ENCODE results near the gene TCERG1L. TPM values are rescaled to one million over a fixed set of nuclear protein-coding genes. Genes with fewer than 3 reads are reported as not detected.

The TCERG1L gene
- total RNA-seq, 4 donors from 2014 or later: 0.41 TPM; not detected in 3

DNA sequence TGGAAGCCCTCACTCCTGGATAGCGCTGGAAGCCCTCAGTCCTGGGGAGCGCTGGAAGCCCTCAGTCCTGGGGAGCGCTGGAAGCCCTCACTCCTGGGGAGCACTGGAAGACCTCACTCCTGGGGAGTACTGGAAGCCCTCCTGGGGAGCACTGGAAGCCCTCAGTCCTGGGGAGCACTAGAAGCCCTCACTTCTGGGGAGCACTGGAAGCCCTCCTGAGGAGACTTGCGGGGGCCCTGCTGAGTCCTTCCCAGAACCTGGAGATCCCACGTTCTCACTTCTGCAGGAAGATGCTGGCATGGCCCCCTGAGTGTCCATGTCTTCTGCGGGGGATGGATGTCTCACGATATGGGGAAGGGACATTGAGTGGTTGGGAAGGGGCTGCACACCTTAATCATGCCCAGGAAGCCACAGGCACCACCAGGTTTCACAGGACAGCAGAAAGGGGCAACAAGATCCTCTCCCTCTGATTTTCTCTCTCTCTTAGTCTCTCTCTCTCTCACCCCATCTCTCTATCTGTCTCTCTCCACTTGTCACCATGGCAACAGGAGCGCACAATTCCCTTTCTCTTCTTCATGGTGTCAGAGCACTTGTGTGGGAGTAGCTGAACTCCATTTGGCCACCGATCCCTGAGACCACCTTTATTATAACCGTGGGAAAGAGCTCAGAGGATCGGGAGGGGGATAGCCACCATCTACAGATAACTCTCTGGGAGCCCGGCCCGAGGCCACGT is 267.0 kb downstream of the TCERG1L start:
- H3K36me3 ChIP-seq: no peaks in the 10 kb centered on the region
- no peaks in the 10 kb centered on the region for H3K9me3 ChIP-seq
- TF ChIP-seq POLR2A (IDR thresholded peaks at IDR 0.05) (no peak), CTCF (IDR thresholded peaks at IDR 0.05) (no peak)
- no peak overlapping the region for H3K27ac ChIP-seq
- H3K4me3 ChIP-seq: no peak overlapping the region
- H3K4me1 ChIP-seq: no peaks in the 10 kb centered on the region
- H3K27me3 ChIP-seq: no peaks in the 10 kb centered on the region
- no peak for DNase-seq
- intact Hi-C loops (cut with DNase I; ENCODE audit: low total_unique reads): no loop called here

GRCh38 chr10:131043039-131043691 is 268.4 kb downstream of the TCERG1L start:
- no peak for DNase-seq
- H3K9me3 ChIP-seq: no peaks in the 10 kb centered on the region
- H3K36me3 ChIP-seq: no peaks in the 10 kb centered on the region
- intact Hi-C loops (cut with DNase I; ENCODE audit: low total_unique reads): no loop called here
- H3K4me1 ChIP-seq: no peaks in the 10 kb centered on the region
- no peak overlapping the region for H3K4me3 ChIP-seq
- H3K27me3 ChIP-seq: no peaks in the 10 kb centered on the region
- H3K27ac ChIP-seq: no peak overlapping the region
- TF ChIP-seq CTCF (IDR thresholded peaks at IDR 0.05) (no peak), POLR2A (IDR thresholded peaks at IDR 0.05) (no peak)
